Measurements from ENCODE around the gene TAF7.
A peak's percentile ranks its signal among the peaks of the same experiment; 100 is the strongest.
"Not testable (repeated sequence)": the region's sequence is repeated elsewhere in the genome, so short reads cannot be mapped to it uniquely, and the experiment has no call there.

Gene TAF7

DNA sequence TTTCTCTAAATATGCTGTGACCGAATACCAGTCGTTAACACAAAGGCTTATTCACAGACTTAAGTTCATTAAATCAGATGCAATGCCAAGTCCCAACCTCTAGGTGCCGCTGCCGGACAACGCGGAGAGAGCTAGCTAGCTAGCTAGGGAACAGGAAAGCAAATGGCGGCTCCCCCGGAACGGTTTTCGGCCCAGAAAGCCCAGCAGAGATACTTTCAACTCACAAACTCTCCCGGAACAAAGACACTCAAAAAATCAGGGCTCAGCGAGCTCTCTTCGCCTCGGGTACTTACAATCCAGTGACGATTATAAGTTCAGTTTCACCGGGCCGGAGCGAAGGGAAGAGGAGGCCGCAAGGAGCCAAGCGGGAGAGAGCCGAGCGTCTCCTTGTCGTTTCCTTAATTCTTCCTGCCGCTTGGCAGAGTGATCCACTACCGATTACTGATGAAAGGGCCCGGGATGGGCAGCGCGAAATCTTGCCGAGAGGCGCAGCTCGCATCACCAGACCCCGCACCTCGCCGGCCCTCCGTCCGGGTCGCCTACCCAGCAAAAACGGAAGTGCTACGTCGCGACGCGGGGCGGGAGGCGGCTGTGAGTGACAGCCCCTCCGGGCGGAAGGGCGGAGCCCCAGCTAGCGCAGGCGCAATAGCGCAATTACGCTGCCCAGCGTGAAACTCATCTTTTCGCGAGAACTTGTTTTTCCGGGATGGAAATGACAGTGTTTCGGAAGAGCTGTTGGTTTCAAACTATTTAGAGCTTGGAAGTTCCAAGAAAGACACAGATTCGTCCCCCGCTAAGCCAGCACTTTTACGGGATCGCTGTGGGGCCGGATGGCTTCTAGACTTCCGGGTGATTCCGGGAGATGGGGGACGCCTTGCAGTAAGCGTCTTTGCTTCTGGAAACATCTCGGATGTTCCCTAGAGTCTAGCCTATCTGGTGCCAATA lies at the start of gene TAF7:
TSS of gene TAF7 (minus strand) at position 560 of the 945 bp plus-strand sequence. CDS start 740 bp downstream, outside the sequence.
- DNase-seq (ENCODE audit: low read depth in 3 of 3, low spot score in 1 of 3) = peak; percentile 78 to 87 (median 82)

GRCh38 chr5:141366016-141366896 lies 45.7 kb upstream of the TAF7 start:
- no peak for DNase-seq (ENCODE audit: low read depth in 3 of 3, low spot score in 1 of 3)

GRCh38 chr5:141363952-141364660 lies 43.5 kb upstream of the TAF7 start, which contains the start of gene PCDHGA5:
Gene PCDHGA5 (plus strand): TSS chr5:141364162. CDS start chr5:141364331, 169 bp downstream.
- DNase-seq (ENCODE audit: low read depth in 3 of 3, low spot score in 1 of 3) = no peak

- DNase-seq (ENCODE audit: low read depth in 3 of 3, low spot score in 1 of 3) = no peak
Measured at GRCh38 chr5:141362719-141363118, 42.1 kb upstream of the TAF7 start.

DNA sequence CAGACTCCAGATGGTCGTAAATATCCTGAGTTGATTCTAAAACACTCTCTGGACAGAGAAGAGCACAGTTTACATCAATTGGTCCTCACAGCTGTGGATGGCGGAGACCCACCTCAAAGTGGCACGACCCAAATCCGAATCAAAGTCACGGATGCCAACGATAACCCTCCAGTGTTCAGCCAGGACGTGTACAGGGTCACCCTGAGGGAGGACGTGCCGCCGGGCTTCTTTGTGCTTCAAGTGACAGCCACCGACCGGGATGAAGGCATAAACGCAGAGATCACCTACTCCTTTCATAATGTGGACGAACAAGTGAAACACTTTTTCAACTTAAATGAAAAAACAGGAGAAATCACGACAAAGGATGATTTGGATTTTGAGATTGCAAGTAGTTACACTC lies 40.1 kb upstream of the TAF7 start:
- no peak for DNase-seq (ENCODE audit: low read depth in 3 of 3, low spot score in 1 of 3)

DNA sequence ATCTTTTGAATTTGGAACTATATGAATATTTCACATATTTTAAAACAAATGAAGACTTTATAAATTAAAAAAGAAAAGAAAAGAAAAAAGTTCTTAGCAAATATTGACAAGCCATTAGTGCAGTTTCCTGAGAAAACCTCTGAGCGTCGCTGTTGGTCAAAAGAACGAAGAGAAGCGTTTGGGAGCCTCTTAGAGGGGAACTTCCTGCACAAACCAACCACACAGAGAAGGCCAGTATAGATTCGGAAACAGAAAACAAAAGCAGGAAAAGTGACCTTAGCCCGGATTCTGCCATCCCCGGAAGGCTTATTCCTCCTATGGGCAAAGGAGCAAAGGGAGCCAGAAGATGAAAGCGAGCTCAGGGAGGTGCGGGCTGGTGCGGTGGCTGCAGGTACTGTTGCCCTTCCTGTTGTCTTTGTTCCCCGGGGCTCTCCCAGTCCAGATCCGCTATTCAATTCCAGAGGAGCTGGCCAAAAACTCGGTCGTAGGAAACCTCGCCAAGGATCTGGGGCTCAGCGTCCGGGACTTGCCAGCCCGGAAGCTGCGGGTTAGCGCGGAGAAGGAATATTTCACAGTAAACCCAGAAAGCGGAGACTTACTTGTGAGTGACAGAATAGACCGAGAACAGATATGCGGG lies 39.3 kb upstream of the TAF7 start, which contains the start of gene PCDHGB2:
TSS of gene PCDHGB2 (plus strand) at position 205 of the 637 bp plus-strand sequence. CDS start at position 347, 142 bp downstream.
- DNase-seq (ENCODE audit: low read depth in 3 of 3, low spot score in 1 of 3) = no peak

DNA sequence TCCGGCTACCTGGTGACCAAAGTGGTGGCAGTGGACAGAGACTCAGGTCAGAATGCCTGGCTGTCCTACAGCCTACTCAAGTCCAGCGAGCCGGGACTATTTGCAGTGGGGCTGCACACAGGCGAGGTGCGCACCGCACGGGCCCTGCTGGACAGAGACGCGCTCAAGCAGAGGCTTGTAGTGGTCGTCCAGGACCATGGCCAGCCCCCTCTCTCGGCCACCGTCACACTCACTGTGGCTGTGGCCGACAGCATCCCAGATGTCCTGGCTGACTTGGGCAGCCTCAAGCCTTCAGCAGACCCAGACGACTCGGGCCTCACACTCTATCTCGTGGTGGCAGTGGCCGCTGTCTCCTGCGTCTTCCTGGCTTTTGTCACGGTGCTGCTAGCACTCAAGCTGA lies 36.4 kb upstream of the TAF7 start:
- DNase-seq (ENCODE audit: low read depth in 3 of 3, low spot score in 1 of 3) = no peak

GRCh38 chr5:141356133-141356532 lies 35.5 kb upstream of the TAF7 start:
- no peak for DNase-seq (ENCODE audit: low read depth in 3 of 3, low spot score in 1 of 3)

DNA sequence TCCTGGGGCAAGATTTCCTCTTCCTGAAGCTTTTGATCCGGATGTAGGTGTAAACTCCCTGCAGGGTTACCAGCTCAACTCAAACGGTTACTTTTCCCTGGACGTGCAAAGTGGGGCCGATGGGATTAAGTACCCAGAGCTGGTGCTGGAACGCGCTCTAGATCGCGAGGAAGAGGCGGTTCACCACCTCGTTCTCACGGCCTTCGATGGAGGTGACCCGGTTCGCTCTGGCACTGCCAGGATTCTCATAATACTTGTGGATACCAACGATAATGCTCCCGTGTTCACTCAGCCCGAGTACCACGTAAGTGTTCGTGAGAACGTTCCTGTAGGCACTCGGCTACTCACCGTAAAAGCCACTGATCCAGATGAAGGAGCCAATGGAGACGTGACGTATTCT lies 35.1 kb upstream of the TAF7 start:
- no peak for DNase-seq (ENCODE audit: low read depth in 3 of 3, low spot score in 1 of 3)

- no peak for DNase-seq (ENCODE audit: low read depth in 3 of 3, low spot score in 1 of 3)
Measured at GRCh38 chr5:141354900-141355469, 34.4 kb upstream of the TAF7 start, which contains the start of gene PCDHGA4. Gene PCDHGA4 (plus strand): TSS chr5:141355021. CDS start chr5:141355108, 87 bp downstream.

DNA sequence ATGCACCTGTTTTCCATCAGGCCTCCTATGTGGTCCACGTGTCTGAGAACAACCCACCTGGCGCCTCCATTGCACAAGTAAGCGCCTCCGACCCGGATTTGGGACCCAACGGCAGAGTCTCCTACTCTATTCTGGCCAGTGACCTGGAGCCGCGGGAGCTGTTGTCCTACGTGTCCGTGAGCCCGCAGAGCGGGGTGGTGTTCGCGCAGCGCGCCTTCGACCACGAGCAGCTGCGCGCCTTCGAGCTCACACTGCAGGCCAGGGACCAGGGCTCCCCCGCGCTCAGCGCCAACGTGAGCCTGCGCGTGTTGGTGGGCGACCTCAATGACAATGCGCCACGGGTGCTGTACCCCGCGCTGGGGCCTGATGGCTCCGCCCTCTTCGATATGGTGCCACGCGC lies 31.0 kb upstream of the TAF7 start:
- DNase-seq (ENCODE audit: low read depth in 3 of 3, low spot score in 1 of 3) = no peak

DNA sequence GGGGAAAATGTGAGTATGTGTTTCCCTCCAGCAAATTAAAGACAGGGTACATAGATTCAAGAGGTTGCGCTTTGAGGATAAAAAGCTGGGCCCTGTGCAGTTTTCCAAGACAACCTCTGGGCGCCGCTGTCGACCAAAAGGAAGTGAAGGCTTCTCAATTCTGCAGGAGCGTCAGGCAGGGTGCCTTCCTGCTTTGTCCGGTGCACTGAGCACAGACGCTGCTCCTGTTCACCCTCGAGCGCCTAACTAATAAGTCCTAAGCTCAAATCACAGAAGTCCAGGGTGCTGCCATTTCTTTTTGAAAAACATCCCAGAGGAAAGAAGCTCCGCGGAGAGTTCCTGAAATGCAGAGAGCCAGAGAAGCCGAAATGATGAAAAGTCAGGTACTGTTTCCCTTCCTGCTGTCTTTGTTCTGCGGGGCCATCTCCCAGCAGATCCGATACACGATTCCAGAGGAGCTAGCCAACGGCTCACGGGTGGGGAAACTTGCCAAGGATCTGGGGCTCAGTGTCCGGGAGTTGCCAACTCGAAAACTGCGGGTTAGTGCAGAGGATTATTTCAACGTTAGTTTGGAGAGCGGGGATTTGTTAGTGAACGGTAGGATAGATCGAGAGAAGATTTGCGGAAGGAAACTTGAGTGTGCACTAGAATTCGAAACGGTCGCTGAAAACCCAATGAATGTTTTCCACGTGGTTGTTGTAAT lies 29.5 kb upstream of the TAF7 start, which contains the start of gene PCDHGB1:
TSS of gene PCDHGB1 (plus strand) at position 183 of the 703 bp plus-strand sequence. CDS start at position 345, 162 bp downstream.
- no peak for DNase-seq (ENCODE audit: low read depth in 3 of 3, low spot score in 1 of 3)

- not testable (repeated sequence) for DNase-seq (ENCODE audit: low read depth in 3 of 3, low spot score in 1 of 3)
Measured at GRCh38 chr5:141346017-141346416, 25.4 kb upstream of the TAF7 start.

DNA sequence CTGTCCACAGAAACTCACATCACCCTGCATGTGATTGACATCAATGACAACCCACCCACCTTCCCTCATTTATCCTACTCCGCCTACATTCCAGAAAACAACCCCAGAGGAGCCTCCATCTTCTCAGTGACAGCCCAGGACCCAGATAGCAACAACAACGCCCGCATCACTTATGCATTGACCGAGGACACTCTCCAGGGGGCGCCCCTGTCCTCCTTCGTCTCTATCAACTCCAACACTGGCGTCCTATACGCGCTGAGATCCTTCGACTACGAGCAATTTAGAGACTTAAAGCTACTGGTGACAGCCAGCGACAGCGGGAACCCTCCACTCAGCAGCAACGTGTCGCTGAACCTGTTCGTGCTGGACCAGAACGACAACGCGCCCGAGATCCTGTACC lies 24.7 kb upstream of the TAF7 start:
- no peak for DNase-seq (ENCODE audit: low read depth in 3 of 3, low spot score in 1 of 3)

- DNase-seq (ENCODE audit: low read depth in 3 of 3, low spot score in 1 of 3) = no peak
Measured at GRCh38 chr5:141343953-141344463, 23.4 kb upstream of the TAF7 start.

DNA sequence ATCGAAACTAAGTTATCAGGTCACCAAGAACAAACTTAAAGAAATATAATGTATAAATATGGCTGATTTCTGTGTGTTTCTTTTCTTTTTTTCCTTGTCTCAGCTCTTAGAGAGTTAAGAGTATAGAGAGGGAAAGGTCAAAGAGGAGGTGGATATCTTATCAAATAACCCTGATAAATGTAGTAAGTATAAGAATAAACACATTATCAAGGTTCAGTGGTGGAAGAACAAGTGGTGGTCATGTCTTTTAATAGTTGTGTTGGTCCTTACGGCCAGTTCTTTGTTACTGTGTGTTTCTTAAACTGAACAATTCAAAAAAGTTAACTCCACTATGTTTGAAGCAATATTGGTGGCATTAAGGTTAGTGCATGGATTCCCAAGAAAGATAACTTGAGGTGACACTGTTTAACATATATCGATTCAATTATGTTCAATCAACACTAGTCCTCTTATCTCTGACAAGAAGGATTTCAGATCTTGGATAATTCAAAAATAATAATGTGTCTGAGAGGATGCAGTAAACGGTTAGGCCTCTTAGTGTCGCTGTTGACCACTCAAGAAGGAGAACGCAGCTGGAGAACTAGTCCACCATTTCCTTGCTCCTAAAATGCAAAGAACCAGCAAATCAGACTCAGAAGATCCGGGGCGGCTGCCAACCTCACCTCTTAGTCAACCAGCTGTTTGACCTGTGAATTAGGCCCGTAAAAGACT lies 22.8 kb upstream of the TAF7 start, which contains the start of gene PCDHGA3:
TSS of gene PCDHGA3 (plus strand) at position 588 of the 711 bp plus-strand sequence. CDS start 205 bp downstream, outside the sequence.
- no peak for DNase-seq (ENCODE audit: low read depth in 3 of 3, low spot score in 1 of 3)

GRCh38 chr5:141342773-141343172 lies 22.2 kb upstream of the TAF7 start:
- no peak for DNase-seq (ENCODE audit: low read depth in 3 of 3, low spot score in 1 of 3)

DNA sequence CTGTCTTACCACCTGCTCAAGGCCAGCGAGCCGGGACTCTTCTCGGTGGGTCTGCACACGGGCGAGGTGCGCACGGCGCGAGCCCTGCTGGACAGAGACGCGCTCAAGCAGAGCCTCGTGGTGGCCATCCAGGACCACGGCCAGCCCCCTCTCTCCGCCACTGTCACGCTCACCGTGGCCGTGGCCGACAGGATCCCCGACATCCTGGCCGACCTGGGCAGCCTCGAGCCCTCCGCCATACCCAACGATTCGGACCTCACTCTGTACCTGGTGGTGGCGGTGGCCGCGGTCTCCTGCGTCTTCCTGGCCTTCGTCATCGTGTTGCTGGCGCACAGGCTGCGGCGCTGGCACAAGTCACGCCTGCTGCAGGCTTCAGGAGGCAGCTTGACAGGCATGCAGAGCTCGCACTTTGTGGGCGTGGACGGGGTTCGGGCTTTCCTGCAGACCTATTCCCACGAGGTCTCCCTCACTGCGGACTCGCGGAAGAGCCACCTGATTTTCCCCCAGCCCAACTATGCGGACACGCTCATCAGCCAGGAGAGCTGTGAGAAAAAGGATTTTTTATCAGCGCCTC lies 20.3 kb upstream of the TAF7 start:
- not testable (repeated sequence) for DNase-seq (ENCODE audit: low read depth in 3 of 3, low spot score in 1 of 3)

Measured in stimulated activated CD4-positive, alpha-beta T cell treated with anti-CD3 and anti-CD28 coated beads, TNF-alpha, amount 100 ng/mL, for 1 hour (primary cell).